ENCODE measurements around the gene CERK. TPM values are rescaled to one million over a fixed set of nuclear protein-coding genes. Genes with fewer than 3 reads are reported as not detected.
A peak's percentile ranks its signal among the peaks of the same experiment; 100 is the strongest.

CERK gene
- total and polyA plus RNA-seq, 9 of the 15 experiments (the other 6 are each of a cell fraction or from before 2014, with no cell fraction given): 1.1 to 14.9 (median 8.7) TPM

- 91% methylated on average over 6 of the region's 10 CpGs for WGBS (ENCODE audit: insufficient coverage, low coverage, missing lambda C conversion rate)
- no TSS peak for BruUV-seq (replicated peaks)
- no peaks in the 10 kb centered on the region for H3K9me1 ChIP-seq (ENCODE audit: control insufficient read depth, insufficient read depth, low read length)
- ATAC-seq: no peak
- H4K20me1 ChIP-seq (replicated peaks; ENCODE audit: control insufficient read depth, insufficient read depth, low read length): no peaks in the 10 kb centered on the region
- H3K79me2 ChIP-seq (ENCODE audit: control insufficient read depth, insufficient read depth, low read length): peaks cover 19% of the 10 kb centered on the region; the same call in 2 of the 3 replicates
- in situ Hi-C loops (cut with MboI) (no loop called here), intact Hi-C loops (cut with micrococcal nuclease) (no loop called here)
- H3K4me2 ChIP-seq (ENCODE audit: insufficient read depth, low read length): no peak overlapping the region
- no peaks in the 10 kb centered on the region for H3K27me3 ChIP-seq (ENCODE audit: control insufficient read depth in 2 of 2, insufficient read depth in 2 of 2, low read length in 2 of 2)
- H2AFZ ChIP-seq (ENCODE audit: low read depth, low read length): no peak overlapping the region
- no peak overlapping the region for H3K27ac ChIP-seq (ENCODE audit: extremely low read depth, low read depth, low read length)
- no peak for FAIRE-seq
- ChIA-PET POLR2A (no interaction called here), CTCF (ENCODE audit: low intra/inter-chr PET ratio) (no interaction called here)
- no peak overlapping the region for H3K9ac ChIP-seq (ENCODE audit: insufficient read depth in 1 of 2, low read depth in 2 of 2, low read length in 2 of 2)
- peaks cover 4 to 57% of the 10 kb centered on the region in 2 experiments; a peak in 4 of 5 replicates for H3K4me1 ChIP-seq (replicated peaks in 1 of 2; ENCODE audit: control insufficient read depth in 2 of 2, insufficient read depth in 2 of 2, low read length in 2 of 2)
- H3K4me3 ChIP-seq: no peak overlapping the region
- H3K9me3 ChIP-seq (replicated peaks; ENCODE audit: control insufficient read depth, insufficient read depth, low read depth, low read length): no peaks in the 10 kb centered on the region
- H3K36me3 ChIP-seq (ENCODE audit: control insufficient read depth, insufficient read depth, low read length): peaks cover 7% of the 10 kb centered on the region; the same call in 2 of the 3 replicates
- TF ChIP-seq CHD4 (IDR thresholded peaks at IDR 0.05; ENCODE audit: insufficient read depth, insufficient replicate concordance, low read depth, low read length, poor library complexity, severe bottlenecking) (no peak), ELF4 (CRISPR knock-in tag; IDR thresholded peaks at IDR 0.05) (no peak), MYC (IDR thresholded peaks at IDR 0.05; ENCODE audit: low read depth, low read length) (no peak), MYC (CRISPR knock-in tag; IDR thresholded peaks at IDR 0.05; ENCODE audit: borderline replicate concordance, low read depth) (no peak), BRCA1 (IDR thresholded peaks at IDR 0.05) (no peak), BRCA1 (CRISPR knock-in tag; IDR thresholded peaks at IDR 0.05) (no peak), NFATC3 (IDR thresholded peaks at IDR 0.05) (no peak), EP300 (IDR thresholded peaks at IDR 0.05; ENCODE audit: low read length) (no peak), NR2C1 (IDR thresholded peaks at IDR 0.05) (0 out of 2 replicates have a peak, but pooled peaks have one; percentile 3), NR2C1 (tag; IDR thresholded peaks at IDR 0.05) (no peak)
- no peak for DNase-seq (ENCODE audit: extremely low read depth in 1 of 4, low spot score in 3 of 4)
Observed at GRCh38 chr22:46657655-46657953, 80.4 kb downstream of the CERK start.
